Keratinocyte (primary cell): ENCODE results near the gene CUTA. TPM values are rescaled to one million over a fixed set of nuclear protein-coding genes. Genes with fewer than 3 reads are reported as not detected.
A peak's percentile ranks its signal among the peaks of the same experiment; 100 is the strongest.
"Not testable (repeated sequence)": the region's sequence is repeated elsewhere in the genome, so short reads cannot be mapped to it uniquely, and the experiment has no call there.

Experiments
- DNase-seq: peaks from one replicate; pipeline ENCODE4 v3.0.0-alpha.2; 2011; ENCODE audit warnings: low read depth, missing footprints, low spot score
- FAIRE-seq: peaks from 2 replicates; lab custom pipeline; 2011; peaks lifted over from hg19 to GRCh38; lab: Jason Lieb, UNC
- H2AFZ ChIP-seq: 2 replicates; pipeline ENCODE4 v1.6.0; 2012; ENCODE audit warnings: low read length, control low read depth, inconsistent platforms; ENCODE audit not compliant: control insufficient read depth
- H3K27ac ChIP-seq: 2 replicates; pipeline ENCODE4 v1.5.1; 2011; ENCODE audit warnings: low read length; ENCODE audit not compliant: control insufficient read depth, insufficient read depth
- H3K27me3 ChIP-seq: 3 replicates; pipeline ENCODE4 v1.6.0; 2011; ENCODE audit warnings: low read length; ENCODE audit not compliant: control insufficient read depth, insufficient read depth; ENCODE audit errors: extremely low read depth
- H3K36me3 ChIP-seq, 2 experiments: 2 replicates in 1 of 2; 3 replicates in 1 of 2; pipeline ENCODE4 v1.5.1; 2011; ENCODE audit warnings: low read length in 2 of 2, mild to moderate bottlenecking in 1 of 2; ENCODE audit not compliant: control insufficient read depth in 2 of 2, insufficient read depth in 2 of 2; ENCODE audit errors: extremely low read depth in 1 of 2
- H3K4me1 ChIP-seq: 3 replicates; pipeline ENCODE4 v1.5.1; 2011; ENCODE audit warnings: low read length; ENCODE audit not compliant: control insufficient read depth, insufficient read depth; ENCODE audit errors: extremely low read depth
- H3K4me2 ChIP-seq: 3 replicates; pipeline ENCODE4 v1.6.0; 2011; ENCODE audit warnings: low read depth, low read length; ENCODE audit not compliant: control insufficient read depth, insufficient read depth; ENCODE audit errors: extremely low read depth
- H3K4me3 ChIP-seq, 3 experiments: fragments of 200-600 bp in 1 of 3; sonication (generic) in 1 of 3; 2 replicates in 2 of 3; 3 replicates in 1 of 3; pipeline ENCODE4 v1.5.1; 2011 to 2016; ENCODE audit warnings: low read length in 3 of 3, mild to moderate bottlenecking in 3 of 3, control low read depth in 2 of 3, inconsistent platforms in 1 of 3, low read depth in 1 of 3, mixed read lengths in 1 of 3, mixed run types in 1 of 3, moderate library complexity in 1 of 3; ENCODE audit not compliant: control insufficient read depth in 2 of 3, insufficient read depth in 2 of 3; ENCODE audit errors: extremely low read depth in 1 of 3
- H3K79me2 ChIP-seq: 2 replicates; pipeline ENCODE4 v1.6.0; 2012; ENCODE audit warnings: low read length; ENCODE audit not compliant: control insufficient read depth, insufficient read depth
- H3K9ac ChIP-seq: 3 replicates; pipeline ENCODE4 v1.6.0; 2011; ENCODE audit warnings: low read length; ENCODE audit not compliant: control insufficient read depth, insufficient read depth; ENCODE audit errors: extremely low read depth
- H3K9me1 ChIP-seq: 3 replicates; pipeline ENCODE4 v1.6.0; 2011; ENCODE audit warnings: low read length; ENCODE audit not compliant: control insufficient read depth, insufficient read depth; ENCODE audit errors: extremely low read depth
- H3K9me3 ChIP-seq: 2 replicates; pipeline ENCODE4 v1.5.1; 2012; ENCODE audit warnings: low read depth, low read length; ENCODE audit not compliant: control insufficient read depth
- H4K20me1 ChIP-seq: 3 replicates; pipeline ENCODE4 v1.6.0; 2011; ENCODE audit warnings: low read length; ENCODE audit not compliant: control insufficient read depth, insufficient read depth; ENCODE audit errors: extremely low read depth
- CTCF ChIP-seq, 3 experiments: IDR thresholded peaks in 1 of 3; conservative IDR thresholded peaks in 1 of 3; optimal IDR thresholded peaks in 1 of 3; 2 replicates in 2 of 3; 3 replicates in 1 of 3; pipeline versions ENCODE3 to v1.5.1; 2011; ENCODE audit warnings: low read length in 3 of 3, mild to moderate bottlenecking in 3 of 3, moderate library complexity in 2 of 3, control low read depth in 1 of 3, inconsistent platforms in 1 of 3; ENCODE audit not compliant: insufficient read depth in 2 of 3; ENCODE audit errors: extremely low read depth in 1 of 3
- EZH2 ChIP-seq: IDR thresholded peaks from one replicate; pipeline ENCODE4 v1.6.1; 2012; ENCODE audit warnings: inconsistent platforms, mild to moderate bottlenecking, low read length, moderate library complexity
- dilution Hi-C: fragments of 300-500 bp; cut with MboI; formaldehyde crosslinking; loops from one replicate; pipeline ENCODE4 v1.7.0; 2020; ENCODE audit warnings: low sequenced_read_pairs; ENCODE audit not compliant: extremely low pct_ligation_motif_present
- polyA plus RNA-seq, 5 experiments: library from polyadenylated mRNA; depleted of rRNA in 3 of 5; stranded (reverse) in 3 of 5; stranded (forward) in 1 of 5; unstranded in 1 of 5; fragments of >200 nt; gene quantifications; 1 replicate in 1 of 5; 2 replicates in 3 of 5; 3 replicates in 1 of 5; pipeline versions ENCODE4 v1.2.1 to v1.2.3, GENCODE V29; 2011 to 2012; ENCODE audit warnings: missing spikeins in 2 of 5, low read depth in 1 of 5, low replicate concordance in 1 of 5

Gene CUTA
- polyA plus RNA-seq, 1 donor (not counting 4 experiments of a cell fraction or from before 2014, with no cell fraction given), result 178 TPM

GRCh38 chr6:33373960-33374910 lies 43.7 kb downstream of the CUTA start:
- FAIRE-seq, result peak; percentile 77
- H3K4me2 ChIP-seq, result peak overlapping the region; percentile 53
- no peaks in the 10 kb centered on the region for H3K27me3 ChIP-seq
- H4K20me1 ChIP-seq, result no peaks in the 10 kb centered on the region
- no peaks in the 10 kb centered on the region for H3K36me3 ChIP-seq
- H3K9me3 ChIP-seq, result no peaks in the 10 kb centered on the region
- H3K9ac ChIP-seq, result peak overlapping the region; percentile 13
- H3K9me1 ChIP-seq, result no peaks in the 10 kb centered on the region
- dilution Hi-C loops, result no loop called here
- no peak for TF ChIP-seq CTCF (optimal IDR thresholded peaks at IDR 0.05 in 1 of 3, IDR thresholded peaks at IDR 0.05 in 1 of 3, conservative IDR thresholded peaks at IDR 0.05 in 1 of 3; ENCODE audit: extremely low read depth in 1 of 3, insufficient read depth in 2 of 3, low read length in 3 of 3)
- TF ChIP-seq EZH2, result no peak
- no peak overlapping the region for H3K27ac ChIP-seq
- peaks cover 26% of the 10 kb centered on the region for H3K4me1 ChIP-seq
- no peak overlapping the region for H3K4me3 ChIP-seq
- DNase-seq, result no peak
- peak overlapping the region; percentile 2 for H2AFZ ChIP-seq
- H3K79me2 ChIP-seq, result no peaks in the 10 kb centered on the region

GRCh38 chr6:33372526-33373123 lies 45.3 kb downstream of the CUTA start:
- no peak overlapping the region for H3K9ac ChIP-seq
- no peak overlapping the region for H3K4me2 ChIP-seq
- H3K9me3 ChIP-seq, result no peaks in the 10 kb centered on the region
- H3K27ac ChIP-seq, result no peak overlapping the region
- TF ChIP-seq CTCF (optimal IDR thresholded peaks at IDR 0.05 in 1 of 3, IDR thresholded peaks at IDR 0.05 in 1 of 3, conservative IDR thresholded peaks at IDR 0.05 in 1 of 3; ENCODE audit: extremely low read depth in 1 of 3, insufficient read depth in 2 of 3, low read length in 3 of 3), result no peak
- TF ChIP-seq EZH2, result no peak
- no peaks in the 10 kb centered on the region for H3K79me2 ChIP-seq
- no peaks in the 10 kb centered on the region for H3K36me3 ChIP-seq
- H4K20me1 ChIP-seq, result no peaks in the 10 kb centered on the region
- dilution Hi-C loops, result no loop called here
- H3K9me1 ChIP-seq, result no peaks in the 10 kb centered on the region
- no peaks in the 10 kb centered on the region for H3K27me3 ChIP-seq
- FAIRE-seq (no peak), DNase-seq (no peak)
- peaks cover 26% of the 10 kb centered on the region for H3K4me1 ChIP-seq
- no peak overlapping the region for H2AFZ ChIP-seq
- H3K4me3 ChIP-seq, result no peak overlapping the region

GRCh38 chr6:33371901-33372300 lies 46.0 kb downstream of the CUTA start:
- H3K79me2 ChIP-seq, H4K20me1 ChIP-seq, H3K27me3 ChIP-seq, H3K9me3 ChIP-seq, H3K4me3 ChIP-seq, DNase-seq, H3K9ac ChIP-seq, H3K4me2 ChIP-seq, H3K27ac ChIP-seq, dilution Hi-C loops, H3K36me3 ChIP-seq, H2AFZ ChIP-seq, H3K9me1 ChIP-seq, FAIRE-seq: not testable (repeated sequence)
- peaks cover 26% of the 10 kb centered on the region for H3K4me1 ChIP-seq
